Mesothelial cell of epicardium (in vitro differentiated cells): ENCODE data around the gene SYNJ1. TPM values are rescaled to one million over a fixed set of nuclear protein-coding genes. Genes with fewer than 3 reads are reported as not detected.

Experiments used
- DNase-seq, 2 experiments: peaks; one replicate each; pipeline ENCODE4 v3.0.0; 2021; ENCODE audit warnings: low spot score in 2 of 2; ENCODE audit not compliant: unreplicated experiment in 2 of 2
- H3K27ac Mint-ChIP-seq: 2 replicates; pipeline ENCODE4 v1.8.0; 2021; ENCODE audit warnings: mixed read lengths
- H3K27me3 Mint-ChIP-seq: 2 replicates; pipeline ENCODE4 v1.8.0; 2021; ENCODE audit warnings: low read depth, mixed read lengths
- H3K36me3 Mint-ChIP-seq: 2 replicates; pipeline ENCODE4 v1.8.0; 2021; ENCODE audit warnings: mixed read lengths
- H3K4me1 Mint-ChIP-seq: 2 replicates; pipeline ENCODE4 v1.8.0; 2021; ENCODE audit warnings: mixed read lengths
- H3K4me3 Mint-ChIP-seq: 2 replicates; pipeline ENCODE4 v1.8.0; 2021; ENCODE audit warnings: mild to moderate bottlenecking, moderate library complexity, mixed read lengths
- H3K9me3 Mint-ChIP-seq: 2 replicates; pipeline ENCODE4 v1.8.0; 2021; ENCODE audit warnings: mixed read lengths
- CTCF ChIP-seq: fragments of 200-600 bp; sonication (generic); IDR thresholded peaks from one replicate; pipeline ENCODE4 v1.5.0; 2021; ENCODE audit warnings: antibody characterized with exemption; ENCODE audit not compliant: unreplicated experiment
- total RNA-seq: library from RNA; stranded (reverse); gene quantifications from 3 replicates; pipeline ENCODE4 v1.2.1, GENCODE V29; 2021

The SYNJ1 gene
- total RNA-seq, 1 donor from 2014 or later = 7.2 TPM

GRCh38 chr21:32710987-32711386, 16.8 kb downstream of the SYNJ1 start:
- H3K9me3 Mint-ChIP-seq = peaks cover 12% of the 10 kb centered on the region
- H3K27me3 Mint-ChIP-seq = no peaks in the 10 kb centered on the region
- DNase-seq = no peak
- no peak overlapping the region for H3K27ac Mint-ChIP-seq
- no peak overlapping the region for H3K4me3 Mint-ChIP-seq
- H3K36me3 Mint-ChIP-seq = no peaks in the 10 kb centered on the region
- H3K4me1 Mint-ChIP-seq = peaks cover 4% of the 10 kb centered on the region
- no peak for TF ChIP-seq CTCF

DNA sequence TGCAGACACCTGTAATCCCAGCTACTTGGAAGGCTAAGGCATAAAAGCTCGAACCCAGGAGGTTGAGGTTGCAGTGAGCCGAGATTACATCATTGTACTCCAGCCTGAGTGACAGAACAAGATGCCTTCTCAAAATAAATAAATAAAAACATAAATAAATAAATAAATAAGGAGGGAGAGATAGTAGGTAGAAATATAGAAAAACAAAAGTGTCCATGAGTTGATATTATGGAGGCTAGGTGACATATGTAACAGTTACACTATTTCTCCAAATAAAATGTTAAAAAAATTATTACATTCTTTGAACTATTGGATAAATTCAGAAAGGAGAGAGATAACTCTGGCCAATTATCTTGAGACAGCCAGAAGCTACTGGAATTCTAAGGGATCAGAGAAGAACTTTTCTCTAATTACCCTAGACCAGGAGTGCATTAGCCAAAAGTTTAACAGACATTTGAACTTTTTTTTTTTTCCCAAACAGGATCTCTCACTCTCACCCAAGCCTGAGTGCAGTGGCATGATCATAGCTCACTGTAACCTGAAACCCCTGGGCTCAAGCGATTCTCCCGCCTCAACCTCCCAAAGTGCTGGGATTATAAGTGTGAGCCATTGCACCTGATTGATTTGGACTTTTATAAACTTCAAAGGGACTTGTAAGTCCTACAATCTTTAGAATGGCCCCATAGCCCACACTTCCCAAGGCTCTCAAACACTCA, 17.6 kb downstream of the SYNJ1 start:
- H3K9me3 Mint-ChIP-seq = peaks cover 9% of the 10 kb centered on the region
- H3K4me3 Mint-ChIP-seq = no peak overlapping the region
- no peak for TF ChIP-seq CTCF
- no peak overlapping the region for H3K27ac Mint-ChIP-seq
- H3K36me3 Mint-ChIP-seq = no peaks in the 10 kb centered on the region
- no peak for DNase-seq
- H3K27me3 Mint-ChIP-seq = no peaks in the 10 kb centered on the region
- H3K4me1 Mint-ChIP-seq = peaks cover 4% of the 10 kb centered on the region

GRCh38 chr21:32708069-32708468, 19.7 kb downstream of the SYNJ1 start:
- TF ChIP-seq CTCF = no peak
- H3K9me3 Mint-ChIP-seq = peaks cover 9% of the 10 kb centered on the region

DNA sequence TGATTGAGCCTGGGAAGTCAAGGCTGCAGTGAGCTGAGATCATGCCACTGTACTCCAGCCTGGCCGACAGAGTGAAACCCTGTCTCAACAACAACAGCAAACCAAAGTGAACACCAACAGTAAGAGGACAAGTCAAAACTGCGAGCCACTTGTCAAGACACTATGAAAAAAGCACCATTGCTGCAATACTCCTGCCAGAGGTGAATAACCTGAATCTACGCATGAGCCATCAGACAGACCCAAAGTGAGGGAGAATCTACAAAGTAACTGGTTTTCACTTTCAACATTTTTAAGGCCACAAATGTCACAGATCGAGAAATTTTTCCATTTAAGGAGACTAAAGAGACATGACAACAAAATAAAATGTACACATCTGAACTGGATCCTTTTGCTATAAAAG, 21.9 kb downstream of the SYNJ1 start:
- Mint-ChIP-seq H3K36me3 (peaks cover 5% of the 10 kb centered on the region), H3K9me3 (peaks cover 9% of the 10 kb centered on the region), H3K4me3 (no peak overlapping the region), H3K27me3 (no peaks in the 10 kb centered on the region), H3K4me1 (peaks cover 14% of the 10 kb centered on the region), H3K27ac (no peak overlapping the region)
- no peak for DNase-seq
- no peak for TF ChIP-seq CTCF

More at GRCh38 chr21:32708069-32708468, 19.7 kb downstream of the SYNJ1 start:
- Mint-ChIP-seq H3K4me3 (no peak overlapping the region), H3K27ac (no peak overlapping the region), H3K4me1 (peaks cover 4% of the 10 kb centered on the region), H3K27me3 (no peaks in the 10 kb centered on the region), H3K36me3 (peaks cover 5% of the 10 kb centered on the region)
- no peak for DNase-seq

- H3K27me3 Mint-ChIP-seq = no peaks in the 10 kb centered on the region
- peaks cover 5% of the 10 kb centered on the region for H3K36me3 Mint-ChIP-seq
- no peak overlapping the region for H3K4me3 Mint-ChIP-seq
- DNase-seq = no peak
- H3K4me1 Mint-ChIP-seq = peaks cover 14% of the 10 kb centered on the region
- H3K9me3 Mint-ChIP-seq = peaks cover 9% of the 10 kb centered on the region
- no peak for TF ChIP-seq CTCF
- no peak overlapping the region for H3K27ac Mint-ChIP-seq
Observed at GRCh38 chr21:32705139-32705538, 22.7 kb downstream of the SYNJ1 start.
